Amniotic epithelial cell (primary cell): ENCODE measurements around the gene CACNA1B.
"Not testable (repeated sequence)": the region's sequence is repeated elsewhere in the genome, so short reads cannot be mapped to it uniquely, and the experiment has no call there.

ENCODE experiments used
- DNase-seq: peaks from one replicate; pipeline ENCODE4 v3.0.0-alpha.2; 2010; ENCODE audit warnings: low read depth

CACNA1B gene

GRCh38 chr9:138099803-138100598 is 222.4 kb downstream of the CACNA1B start:
- DNase-seq = no peak

DNA sequence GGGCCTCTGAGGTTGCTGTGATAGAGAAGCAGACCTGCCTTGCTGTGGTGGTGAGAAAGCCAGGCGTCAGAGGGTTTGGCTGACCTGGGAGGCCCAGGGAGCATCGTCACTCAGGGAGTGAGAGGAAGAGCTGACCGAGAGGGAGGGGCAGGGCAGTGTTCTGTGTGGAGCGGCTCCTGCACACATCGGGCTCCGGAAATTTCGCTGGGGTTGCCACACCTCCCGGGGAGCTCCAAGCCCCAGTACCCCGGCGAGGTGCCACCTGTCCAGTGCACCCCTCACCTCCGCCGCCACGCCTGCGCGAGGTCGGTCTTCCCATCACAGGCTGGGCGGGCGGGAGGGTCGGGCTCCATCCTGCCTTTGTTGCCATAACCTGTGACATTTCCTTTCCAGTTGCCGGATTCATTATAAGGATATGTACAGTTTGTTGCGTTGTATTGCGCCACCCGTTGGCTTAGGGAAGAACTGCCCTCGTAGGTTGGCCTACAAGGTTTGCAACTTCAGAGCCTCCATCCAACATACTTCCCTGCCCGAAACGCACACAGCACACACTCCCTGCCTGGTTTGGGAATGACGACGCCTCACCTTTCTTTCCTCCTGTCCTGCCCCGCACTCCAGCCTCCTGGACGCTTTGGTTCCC is 223.2 kb downstream of the CACNA1B start:
- DNase-seq = no peak

DNA sequence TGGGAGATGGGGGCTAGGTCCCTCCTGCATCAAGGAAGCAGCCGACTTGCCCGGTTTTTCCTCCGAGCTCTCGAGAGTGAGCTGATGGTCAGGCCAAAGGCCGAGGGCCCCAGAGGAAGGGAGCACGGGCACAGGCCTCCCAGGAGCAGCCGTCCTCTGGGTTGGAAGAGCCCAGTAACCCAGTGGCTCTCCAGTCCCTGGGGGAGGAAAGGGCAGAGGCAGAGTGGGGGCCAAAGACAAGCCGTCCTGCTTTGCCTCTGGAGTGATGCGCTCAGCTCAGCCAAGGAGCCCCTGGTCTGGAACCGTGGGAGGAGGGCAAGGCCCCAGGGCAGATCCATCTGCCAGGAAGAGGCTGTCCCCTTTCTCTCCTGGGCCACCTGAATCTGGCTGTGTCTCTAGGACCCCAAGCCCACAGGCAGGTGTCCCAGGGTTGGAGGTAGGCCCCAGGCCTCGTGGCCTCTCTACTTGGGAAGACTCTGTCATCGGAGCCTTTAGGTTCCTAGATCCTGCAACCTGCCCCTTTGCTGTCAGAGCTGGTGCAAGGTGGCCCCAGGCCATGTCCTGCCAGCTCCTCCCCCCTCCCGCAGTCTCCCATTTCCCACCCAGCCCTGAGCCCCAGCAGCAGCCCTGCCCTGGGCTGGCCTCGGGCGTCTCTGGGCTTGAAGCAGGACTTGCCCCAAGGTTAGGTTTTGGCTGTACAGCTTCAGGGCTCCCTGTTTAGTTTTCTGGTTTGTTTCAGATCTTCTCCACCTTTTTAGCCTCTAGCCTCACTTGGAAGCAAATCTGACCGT is 224.1 kb downstream of the CACNA1B start:
- DNase-seq = no peak

DNA sequence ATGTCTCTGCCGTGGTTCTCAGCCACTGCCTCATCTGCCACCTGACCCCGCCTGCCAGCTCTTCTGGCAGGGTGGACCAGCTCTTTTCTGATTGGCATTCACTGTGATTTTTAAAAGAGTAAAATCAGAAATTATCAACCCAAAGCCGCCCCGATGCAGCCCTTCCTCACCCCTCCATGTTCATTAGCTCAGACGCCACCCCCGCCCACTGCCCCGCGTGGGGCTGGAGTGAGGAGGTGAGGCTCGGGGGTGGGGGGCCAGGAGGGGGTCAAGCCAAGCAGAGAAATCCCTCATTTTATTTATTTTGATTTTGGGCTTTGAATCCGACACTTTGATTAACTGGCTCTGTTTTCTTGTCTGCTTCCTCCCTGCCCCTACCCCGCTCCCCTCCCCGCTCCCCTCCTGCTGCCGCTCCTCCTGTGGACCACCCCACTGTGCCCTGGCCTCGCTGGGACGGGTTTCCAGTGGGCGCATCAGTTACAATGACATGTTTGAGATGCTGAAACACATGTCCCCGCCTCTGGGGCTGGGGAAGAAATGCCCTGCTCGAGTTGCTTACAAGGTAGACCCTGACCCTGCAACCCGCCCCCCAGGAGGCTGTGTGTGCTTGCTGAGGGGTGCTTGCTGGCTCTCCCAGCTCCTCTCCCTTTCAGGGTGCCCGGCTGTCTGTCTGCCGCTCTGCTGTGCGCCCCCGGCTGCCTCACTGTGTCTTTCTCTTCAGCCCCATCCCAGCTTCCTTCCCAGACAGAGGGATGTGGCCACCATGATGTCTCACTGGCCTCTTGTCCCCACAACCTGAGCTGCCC is 224.9 kb downstream of the CACNA1B start:
- DNase-seq = no peak

GRCh38 chr9:138103111-138103848 is 225.7 kb downstream of the CACNA1B start:
- no peak for DNase-seq

GRCh38 chr9:138103849-138104206 is 226.2 kb downstream of the CACNA1B start:
- DNase-seq = no peak

- DNase-seq = no peak
These were observed 226.9 kb downstream of the CACNA1B start for GRCh38 chr9:138104251-138105122.

DNA sequence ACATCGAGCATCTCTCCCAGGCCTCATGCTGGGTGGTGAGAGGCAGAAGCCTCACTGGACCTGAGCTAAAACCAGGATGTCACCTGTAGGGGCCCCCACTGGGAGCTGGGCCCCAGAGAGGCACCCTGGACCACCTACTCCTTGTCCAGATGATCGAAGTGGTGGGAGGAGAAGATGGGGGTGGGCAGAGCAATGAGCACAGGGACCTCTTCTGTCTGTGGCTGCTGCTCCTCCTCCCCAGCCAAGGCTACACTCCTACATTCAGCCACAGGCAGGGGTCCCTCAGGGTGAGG is 227.5 kb downstream of the CACNA1B start:
- no peak for DNase-seq

DNA sequence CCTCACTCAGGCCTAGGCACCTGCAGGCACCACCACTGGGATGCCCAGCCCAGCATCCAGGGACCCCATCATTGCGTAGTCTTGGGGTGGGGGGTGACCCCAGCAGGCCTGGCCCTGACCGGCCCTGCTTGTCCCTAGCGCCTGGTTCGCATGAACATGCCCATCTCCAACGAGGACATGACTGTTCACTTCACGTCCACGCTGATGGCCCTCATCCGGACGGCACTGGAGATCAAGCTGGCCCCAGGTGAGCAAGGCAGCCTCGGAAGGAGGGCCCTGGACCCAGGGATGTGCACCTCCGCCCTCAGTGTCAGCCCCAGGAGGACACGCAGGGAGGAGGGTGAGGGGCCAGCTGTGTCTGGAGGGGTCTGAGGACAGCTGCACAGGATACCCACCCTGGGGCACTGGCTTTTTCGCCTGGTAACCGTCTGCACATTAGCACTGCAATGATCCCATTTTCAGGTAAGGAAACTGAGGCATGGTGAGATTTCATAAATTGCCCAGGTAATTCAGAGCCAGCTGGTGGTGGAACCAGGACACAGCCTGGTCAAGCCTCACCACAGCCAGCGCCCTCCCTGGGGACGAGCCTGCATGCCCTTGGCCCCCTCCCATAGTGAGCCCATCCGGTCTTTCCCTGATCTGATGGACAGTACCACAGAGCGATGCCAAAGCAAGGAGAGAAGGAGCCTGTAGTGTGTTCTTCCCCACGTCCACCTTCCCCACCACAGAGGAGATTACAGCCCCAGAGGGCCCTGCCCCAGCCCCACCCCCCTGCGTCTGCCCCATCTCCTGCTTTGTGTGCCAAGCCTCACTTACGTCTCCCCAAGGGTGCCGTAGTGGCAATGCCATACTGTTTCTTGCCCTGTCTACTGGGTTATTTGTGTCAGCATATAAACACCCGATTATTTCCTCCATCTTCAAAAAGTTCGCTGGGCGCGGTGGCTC is 228.3 kb downstream of the CACNA1B start:
- no peak for DNase-seq

- not testable (repeated sequence) for DNase-seq
These were observed 229.5 kb downstream of the CACNA1B start for GRCh38 chr9:138107039-138107438.

- DNase-seq = no peak
These were observed 234.0 kb downstream of the CACNA1B start for GRCh38 chr9:138111607-138112006.

DNA sequence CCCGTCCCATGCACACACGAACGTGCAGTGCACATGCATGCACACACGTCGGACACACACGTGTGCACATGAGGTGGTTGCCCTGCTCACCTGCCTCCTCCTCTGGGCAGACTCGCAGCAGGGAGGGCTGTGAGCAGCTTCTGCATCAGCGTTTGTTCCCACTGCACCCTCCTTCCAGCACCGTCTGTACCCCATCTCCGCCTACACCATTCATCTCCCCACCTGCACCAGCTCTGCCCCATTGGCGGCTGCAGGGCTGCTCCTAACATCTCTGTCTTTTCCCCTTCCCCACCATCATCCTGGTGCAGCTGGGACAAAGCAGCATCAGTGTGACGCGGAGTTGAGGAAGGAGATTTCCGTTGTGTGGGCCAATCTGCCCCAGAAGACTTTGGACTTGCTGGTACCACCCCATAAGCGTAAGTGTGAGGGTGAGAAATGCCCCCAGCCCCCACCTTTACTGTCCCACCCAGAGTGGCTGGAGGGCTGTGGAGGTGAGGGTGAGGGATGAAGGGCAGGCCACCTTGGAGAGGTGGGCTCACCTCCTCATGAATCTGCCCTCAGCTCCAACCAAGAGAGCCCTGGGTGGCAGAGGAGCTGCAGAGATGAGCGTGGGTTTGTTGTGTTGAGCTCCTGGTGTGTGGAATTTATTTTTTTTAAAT is 234.6 kb downstream of the CACNA1B start:
- no peak for DNase-seq

- DNase-seq = no peak
These were observed 235.4 kb downstream of the CACNA1B start for GRCh38 chr9:138112791-138113600.

DNA sequence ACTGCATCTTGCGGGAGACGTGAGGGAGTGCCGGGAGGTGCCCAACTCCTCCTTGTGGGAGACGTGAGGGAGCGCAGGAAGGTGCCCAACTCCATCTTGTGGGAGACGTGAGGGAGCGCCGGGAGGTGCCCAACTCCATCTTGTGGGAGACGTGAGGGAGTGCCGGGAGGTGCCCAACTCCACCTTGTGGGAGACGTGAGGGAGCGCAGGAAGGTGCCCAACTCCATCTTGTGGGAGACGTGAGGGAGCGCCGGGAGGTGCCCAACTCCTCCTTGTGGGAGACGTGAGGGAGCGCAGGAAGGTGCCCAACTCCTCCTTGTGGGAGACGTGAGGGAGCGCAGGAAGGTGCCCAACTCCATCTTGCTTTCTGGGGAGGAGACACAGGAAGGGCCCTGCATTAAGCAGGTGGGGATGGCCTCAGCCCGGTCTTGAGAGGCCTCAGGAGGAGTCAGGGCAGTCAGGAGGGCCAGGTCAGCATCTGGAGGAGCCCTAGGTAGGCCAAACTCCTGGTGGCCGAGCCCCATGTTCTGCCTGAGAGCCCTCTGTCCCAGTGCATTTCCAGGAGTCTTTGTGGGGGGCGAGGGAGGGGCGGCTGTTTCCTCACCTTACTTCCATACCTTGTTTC is 236.2 kb downstream of the CACNA1B start:
- not testable (repeated sequence) for DNase-seq

DNA sequence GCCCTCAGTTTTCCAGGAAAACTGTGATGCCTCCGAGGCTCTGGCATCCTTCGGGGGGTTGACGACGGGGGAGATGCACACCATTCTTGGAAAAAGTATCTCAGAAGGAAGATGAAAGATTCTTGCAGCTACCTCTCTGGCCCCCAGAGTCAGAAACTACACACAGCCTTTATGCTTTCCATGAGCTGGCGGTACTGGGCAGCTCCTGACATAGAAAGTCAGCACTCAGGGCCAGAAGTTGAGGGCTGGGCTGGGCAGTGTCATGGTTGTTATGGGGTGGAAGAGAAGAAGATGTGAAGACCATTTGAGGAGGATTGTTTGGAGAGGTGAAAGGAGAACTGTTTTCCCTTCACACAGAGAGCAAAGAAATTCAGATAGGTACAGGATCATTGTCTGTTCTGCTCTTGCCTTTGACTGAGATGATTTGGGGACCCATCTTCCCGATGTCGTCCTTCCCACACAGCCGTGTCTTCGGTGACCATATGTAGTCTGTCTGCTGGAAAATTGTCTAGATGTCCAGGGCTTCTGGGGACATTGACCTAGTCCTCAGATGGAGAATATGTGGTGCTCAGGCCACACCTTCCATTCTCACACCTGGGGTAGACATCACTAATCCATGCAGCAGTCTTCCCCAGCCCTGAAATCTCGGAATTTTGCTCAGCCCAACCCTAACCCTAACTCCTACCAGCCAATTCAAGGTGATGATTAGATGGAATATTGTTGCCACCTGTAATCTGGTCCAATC is 237.1 kb downstream of the CACNA1B start:
- no peak for DNase-seq

DNA sequence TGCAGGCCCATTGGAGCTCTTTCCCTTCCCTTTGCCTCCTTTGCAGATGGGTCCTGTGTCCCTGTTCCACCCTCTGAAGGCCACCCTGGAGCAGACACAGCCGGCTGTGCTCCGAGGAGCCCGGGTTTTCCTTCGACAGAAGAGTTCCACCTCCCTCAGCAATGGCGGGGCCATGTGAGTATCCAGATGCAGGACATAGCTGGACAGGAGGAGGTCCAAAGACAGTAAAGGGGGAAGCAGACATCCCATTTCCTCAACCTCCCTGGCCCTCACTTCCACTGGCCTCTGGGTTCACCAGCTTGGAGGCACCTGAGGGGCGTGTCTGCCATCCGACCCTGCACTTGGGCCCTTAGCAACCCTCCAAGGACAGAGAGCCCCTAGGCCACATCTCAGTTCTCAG is 237.9 kb downstream of the CACNA1B start:
- no peak for DNase-seq

DNA sequence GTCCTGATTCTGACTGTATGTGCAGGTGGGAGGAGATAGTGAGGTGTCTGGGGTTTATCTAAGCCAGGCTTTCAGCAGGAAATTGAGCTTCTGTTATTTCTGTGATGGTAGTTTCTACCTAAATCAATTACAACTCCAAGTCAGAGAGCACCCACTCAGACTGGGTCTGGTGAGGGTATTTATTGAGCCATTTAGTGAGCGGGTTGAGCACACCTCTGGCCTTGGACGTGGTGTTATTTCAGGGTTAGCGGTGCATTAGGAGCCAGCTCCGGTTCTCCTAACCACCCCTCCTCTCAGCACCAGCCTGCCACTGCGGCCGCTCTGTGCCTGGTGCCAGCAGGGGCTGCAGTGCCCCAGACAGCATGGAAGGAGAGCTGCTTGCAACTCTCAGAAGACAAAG is 238.9 kb downstream of the CACNA1B start:
- DNase-seq = no peak
